C4-2B (cell line): ENCODE measurements around the gene SLC39A9.

Experiments
- ZFX ChIP-seq: fragments of 450-650 bp; IDR thresholded peaks from 2 replicates; pipeline ENCODE4 v1.6.1; 2017
- TF ChIP-seq, protein P1 (sequence below): fragments of 450-650 bp; conservative IDR thresholded peaks from 2 replicates; pipeline ENCODE4 v1.5.1; 2017; ENCODE audit warnings: mild to moderate bottlenecking

DNA sequence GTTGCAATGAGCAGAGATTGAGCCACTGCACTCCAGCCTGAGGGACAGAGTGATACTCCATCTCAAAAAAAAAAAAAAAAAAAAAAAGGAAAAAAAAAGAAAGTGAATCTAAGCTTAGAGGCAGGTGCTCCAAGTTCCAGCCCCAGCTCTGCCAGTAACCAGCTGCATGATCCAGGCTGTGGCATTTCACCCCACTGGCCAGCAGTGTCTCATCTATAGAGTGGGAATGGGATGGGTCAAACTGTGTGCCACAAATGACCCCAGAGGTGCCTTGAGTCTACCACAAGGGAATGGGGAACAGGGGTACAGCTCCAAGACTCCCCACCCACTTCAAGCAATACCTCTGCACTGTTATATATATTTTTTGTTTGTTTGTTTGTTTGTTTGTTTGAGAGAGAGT is 91.0 kb downstream of the SLC39A9 start:
- TF ChIP-seq, protein P1, sequence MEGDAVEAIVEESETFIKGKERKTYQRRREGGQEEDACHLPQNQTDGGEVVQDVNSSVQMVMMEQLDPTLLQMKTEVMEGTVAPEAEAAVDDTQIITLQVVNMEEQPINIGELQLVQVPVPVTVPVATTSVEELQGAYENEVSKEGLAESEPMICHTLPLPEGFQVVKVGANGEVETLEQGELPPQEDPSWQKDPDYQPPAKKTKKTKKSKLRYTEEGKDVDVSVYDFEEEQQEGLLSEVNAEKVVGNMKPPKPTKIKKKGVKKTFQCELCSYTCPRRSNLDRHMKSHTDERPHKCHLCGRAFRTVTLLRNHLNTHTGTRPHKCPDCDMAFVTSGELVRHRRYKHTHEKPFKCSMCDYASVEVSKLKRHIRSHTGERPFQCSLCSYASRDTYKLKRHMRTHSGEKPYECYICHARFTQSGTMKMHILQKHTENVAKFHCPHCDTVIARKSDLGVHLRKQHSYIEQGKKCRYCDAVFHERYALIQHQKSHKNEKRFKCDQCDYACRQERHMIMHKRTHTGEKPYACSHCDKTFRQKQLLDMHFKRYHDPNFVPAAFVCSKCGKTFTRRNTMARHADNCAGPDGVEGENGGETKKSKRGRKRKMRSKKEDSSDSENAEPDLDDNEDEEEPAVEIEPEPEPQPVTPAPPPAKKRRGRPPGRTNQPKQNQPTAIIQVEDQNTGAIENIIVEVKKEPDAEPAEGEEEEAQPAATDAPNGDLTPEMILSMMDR = no peak
- TF ChIP-seq ZFX = no peak
